Measurements from ENCODE around the gene MNAT1. TPM values are rescaled to one million over a fixed set of nuclear protein-coding genes. Genes with fewer than 3 reads are reported as not detected.

MNAT1 gene
- total and polyA plus RNA-seq, 2 experiments from 2014 or later: 51.6 to 85.0 TPM

DNA sequence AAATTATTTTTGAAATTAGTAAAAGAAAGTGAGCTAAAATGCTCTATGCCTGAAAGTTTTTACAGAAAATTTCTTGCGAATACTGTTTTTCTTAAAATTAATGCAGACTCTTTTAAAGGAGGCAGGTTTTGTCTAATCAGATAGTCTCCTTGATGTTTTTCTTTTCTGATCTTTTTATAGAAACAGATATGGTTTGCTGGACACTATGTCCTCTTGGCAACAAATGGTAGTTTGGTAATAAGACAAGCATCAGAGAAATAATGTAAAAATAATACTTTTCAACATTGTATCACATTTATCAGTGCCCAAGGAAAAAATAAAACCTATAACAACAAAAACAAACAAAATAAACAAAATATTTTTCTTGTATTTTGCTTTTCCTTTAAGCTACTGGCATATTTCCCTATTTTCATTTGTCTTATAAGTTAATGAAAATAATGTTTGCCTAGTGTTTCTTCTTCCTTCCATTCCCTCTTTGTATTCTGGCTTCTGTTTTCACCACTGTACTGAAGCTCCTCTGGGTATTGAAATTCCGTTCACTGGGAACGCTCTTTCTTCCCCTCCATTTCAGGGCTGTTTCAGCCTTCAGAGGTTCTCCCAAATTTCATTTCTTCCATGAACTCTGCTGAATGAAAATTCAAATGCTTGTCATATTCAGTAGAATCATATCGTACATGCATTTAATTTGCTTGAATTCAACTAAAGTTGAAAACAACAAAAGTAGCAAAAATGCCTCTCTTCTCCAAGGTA lies 131.0 kb downstream of the MNAT1 start (continued):
- TF ChIP-seq ZNF462 (CRISPR knock-in tag; IDR thresholded peaks at IDR 0.05): no peak
- TF ChIP-seq POLR2AphosphoS5 (IDR thresholded peaks at IDR 0.05; ENCODE audit: low read depth): no peak
- no peak for TF ChIP-seq NANOG (IDR thresholded peaks at IDR 0.05; ENCODE audit: borderline replicate concordance)
- TF ChIP-seq EZH2phosphoT487 (IDR thresholded peaks at IDR 0.05; ENCODE audit: unreplicated experiment): no peak
- TF ChIP-seq STAT1 (IDR thresholded peaks at IDR 0.05; ENCODE audit: unreplicated experiment): no peak

GRCh38 chr14:60867503-60868172 lies 133.1 kb downstream of the MNAT1 start:
- Mint-ChIP-seq H3K4me1 (0 out of 3 replicates have a peak, but pooled peaks cover 2% of the 10 kb centered on the region), H3K27me3 (ENCODE audit: insufficient read depth, low read depth, poor library complexity) (no peaks in the 10 kb centered on the region), H3K9me3 (no peaks in the 10 kb centered on the region), H3K27ac (no peak overlapping the region), H3K36me3 (ENCODE audit: low read depth) (no peaks in the 10 kb centered on the region), H3K4me3 (no peak overlapping the region)
- no peaks in the 10 kb centered on the region for H4K20me1 ChIP-seq (replicated peaks; ENCODE audit: insufficient read depth)
- H3F3A ChIP-seq (replicated peaks; ENCODE audit: low read depth): no peaks in the 10 kb centered on the region
- no peaks in the 10 kb centered on the region for H3K27me3 ChIP-seq (ENCODE audit: insufficient read depth)
- no peak overlapping the region for H2AFZ ChIP-seq
- no peak overlapping the region for H3K4me2 ChIP-seq
- DNase-seq (ENCODE audit: low spot score) (no peak), ATAC-seq (no peak)
- no peaks in the 10 kb centered on the region for H3K9me2 ChIP-seq (ENCODE audit: insufficient read depth)
- no peaks in the 10 kb centered on the region for H3K79me2 ChIP-seq (replicated peaks; ENCODE audit: insufficient read depth)
- no peak overlapping the region for H3K27ac ChIP-seq (ENCODE audit: low read depth)
- H3K4me3 ChIP-seq: no peak overlapping the region
- H3K36me3 ChIP-seq (ENCODE audit: insufficient read depth): no peaks in the 10 kb centered on the region
- H3K4me1 ChIP-seq (ENCODE audit: insufficient read depth): no peaks in the 10 kb centered on the region
- no peak for TF ChIP-seq JUNB (IDR thresholded peaks at IDR 0.05; ENCODE audit: unreplicated experiment)
- no peak for TF ChIP-seq EZH2phosphoT487 (IDR thresholded peaks at IDR 0.05; ENCODE audit: unreplicated experiment)
- TF ChIP-seq ZNF462 (CRISPR knock-in tag; IDR thresholded peaks at IDR 0.05): no peak
- TF ChIP-seq NANOG (IDR thresholded peaks at IDR 0.05; ENCODE audit: borderline replicate concordance): no peak
- TF ChIP-seq CREB1 (CRISPR knock-in tag; IDR thresholded peaks at IDR 0.05; ENCODE audit: low read depth): no peak
